Gastrocnemius medialis (tissue), 4 donors: Measurements from ENCODE around the gene CENPT.

ENCODE experiments used
- POLR2A ChIP-seq, 2 donors: fragments of 450-650 bp; IDR thresholded peaks; one replicate each; pipeline ENCODE4 v1.6.1; 2017; ENCODE audit warnings: antibody characterized with exemption in 2 of 2, mild to moderate bottlenecking in 2 of 2, moderate library complexity in 2 of 2
- TF ChIP-seq, protein P1 (sequence below), 5 experiments: fragments of 450-650 bp in 3 of 5; fragments of 200-600 bp in 2 of 5; sonication (generic) in 2 of 5; IDR thresholded peaks in 4 of 5; conservative IDR thresholded peaks in 1 of 5; 1 replicate in 4 of 5; 2 replicates in 1 of 5; pipeline ENCODE4 v1.5.1; 2016 to 2019; ENCODE audit warnings: antibody characterized with exemption in 5 of 5, mild to moderate bottlenecking in 3 of 5, moderate library complexity in 3 of 5

- TF ChIP-seq, protein P1, sequence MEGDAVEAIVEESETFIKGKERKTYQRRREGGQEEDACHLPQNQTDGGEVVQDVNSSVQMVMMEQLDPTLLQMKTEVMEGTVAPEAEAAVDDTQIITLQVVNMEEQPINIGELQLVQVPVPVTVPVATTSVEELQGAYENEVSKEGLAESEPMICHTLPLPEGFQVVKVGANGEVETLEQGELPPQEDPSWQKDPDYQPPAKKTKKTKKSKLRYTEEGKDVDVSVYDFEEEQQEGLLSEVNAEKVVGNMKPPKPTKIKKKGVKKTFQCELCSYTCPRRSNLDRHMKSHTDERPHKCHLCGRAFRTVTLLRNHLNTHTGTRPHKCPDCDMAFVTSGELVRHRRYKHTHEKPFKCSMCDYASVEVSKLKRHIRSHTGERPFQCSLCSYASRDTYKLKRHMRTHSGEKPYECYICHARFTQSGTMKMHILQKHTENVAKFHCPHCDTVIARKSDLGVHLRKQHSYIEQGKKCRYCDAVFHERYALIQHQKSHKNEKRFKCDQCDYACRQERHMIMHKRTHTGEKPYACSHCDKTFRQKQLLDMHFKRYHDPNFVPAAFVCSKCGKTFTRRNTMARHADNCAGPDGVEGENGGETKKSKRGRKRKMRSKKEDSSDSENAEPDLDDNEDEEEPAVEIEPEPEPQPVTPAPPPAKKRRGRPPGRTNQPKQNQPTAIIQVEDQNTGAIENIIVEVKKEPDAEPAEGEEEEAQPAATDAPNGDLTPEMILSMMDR (IDR thresholded peaks at IDR 0.05 in 4 of 5, conservative IDR thresholded peaks at IDR 0.05 in 1 of 5): no peak
- no peak for TF ChIP-seq POLR2A (IDR thresholded peaks at IDR 0.05)
Measured at GRCh38 chr16:67858500-67858899, 11.0 kb upstream of the CENPT start.
